Adrenal gland (tissue), 12 donors: ENCODE data around the gene PLK2. TPM values are rescaled to one million over a fixed set of nuclear protein-coding genes. Genes with fewer than 3 reads are reported as not detected.

Experiments
- DNase-seq, 7 donors: peaks; one replicate each; pipeline ENCODE4 v3.0.0-alpha.2; 2019 to 2020
- H3K27ac ChIP-seq, 5 donors: fragments of 200-600 bp; sonication (generic) in 4 of 5; 1 replicate in 3 of 5; 2 replicates in 2 of 5; pipeline versions ENCODE4 v1.5.1 to v1.8.0; 2016 to 2020; ENCODE audit warnings: mild to moderate bottlenecking in 1 of 5
- H3K27me3 ChIP-seq: fragments of 200-600 bp; 2 replicates; pipeline ENCODE4 v1.8.0; 2021
- H3K36me3 ChIP-seq, 2 donors: fragments of 200-600 bp; replicated peaks in 1 of 2; 1 replicate in 1 of 2; 2 replicates in 1 of 2; pipeline versions ENCODE4 v1.5.1 to v1.8.0; 2018 to 2022
- H3K4me1 ChIP-seq, 2 donors: fragments of 200-600 bp; replicated peaks in 1 of 2; 1 replicate in 1 of 2; 2 replicates in 1 of 2; pipeline versions ENCODE4 v1.5.1 to v1.8.0; 2018 to 2021
- H3K4me3 ChIP-seq, 4 donors: fragments of 200-600 bp; sonication (generic) in 3 of 4; one replicate each; pipeline ENCODE4 v1.5.1; 2016 to 2018
- H3K9me3 ChIP-seq, 3 donors: fragments of 200-600 bp; sonication (generic) in 1 of 3; replicated peaks in 1 of 3; 1 replicate in 2 of 3; 2 replicates in 1 of 3; pipeline versions ENCODE4 v1.5.1 to v1.8.0; 2016 to 2021
- POLR2A ChIP-seq, 2 donors: fragments of 450-650 bp; IDR thresholded peaks; one replicate each; pipeline ENCODE4 v1.6.1; 2017; ENCODE audit warnings: antibody characterized with exemption in 2 of 2, mild to moderate bottlenecking in 2 of 2, moderate library complexity in 1 of 2
- WGBS, 4 donors: extraction: QIAGEN DNeasy Blood & Tissue Kit in 2 of 4; methylation state at CpG; one replicate each; pipeline versions ENCODE4 v1.1.5 to v1.1.7; 2013 to 2017; 5-methylcytosine and 5-hydroxymethylcytosine counted together
- intact Hi-C, 2 donors: fragments of 100-400 bp; cut with DNase I; formaldehyde crosslinking; loops; one replicate each; pipeline versions ENCODE4 v1.14.1 to v1.15.0; 2022 to 2023
- polyA plus RNA-seq, 3 donors: library from polyadenylated mRNA; stranded (reverse); fragments of 200-250 nt in 2 of 3; fragments of 350-450 nt in 1 of 3; fragmentation: Illumina TruSeq in 1 of 3; extraction: RNeasy Lipid Tissue Mini Kit (QIAGEN cat#74804) in 1 of 3; gene quantifications; one replicate each; pipeline ENCODE4 v1.2.3, GENCODE V29; 2013 to 2014
- total RNA-seq, 9 donors: library from RNA; depleted of rRNA in 4 of 9; stranded (reverse); fragments of >200 nt in 4 of 9; fragments of 120-200 nt in 1 of 9; fragmentation: NEBNext Ultra II Directional in 1 of 9; extraction: Animal tissue kit (Norgen Biotek cat#: 25700) in 1 of 9; gene quantifications; one replicate each; pipeline versions ENCODE4 v1.1.0 to v1.2.4, GENCODE V29; 2013 to 2023
- TF ChIP-seq, protein P1 (sequence below), 6 experiments: fragments of 450-650 bp in 4 of 6; fragments of 200-600 bp in 2 of 6; sonication (generic) in 1 of 6; IDR thresholded peaks; 1 replicate in 5 of 6; 2 replicates in 1 of 6; pipeline versions ENCODE4 v1.5.1 to v1.8.0; 2016 to 2021; ENCODE audit warnings: antibody characterized with exemption in 6 of 6, mild to moderate bottlenecking in 2 of 6, moderate library complexity in 1 of 6
- donor health status: healthy with polysubstance abuse.
- donor health status: Bipolar disorder and iron deficiency.
- donor health status: DM: yes; HTN: yes; CAD: no.
- donor health status: DM: no; HTN: no; CAD: no.
- donor health status: DM: no; HTN: no; CAD: no.
- donor health status: DM: yes; HTN: yes; CAD: no.

The PLK2 gene
- total and polyA plus RNA-seq, 12 donors = 8.5 to 62.5 (median 19.1) TPM

DNA sequence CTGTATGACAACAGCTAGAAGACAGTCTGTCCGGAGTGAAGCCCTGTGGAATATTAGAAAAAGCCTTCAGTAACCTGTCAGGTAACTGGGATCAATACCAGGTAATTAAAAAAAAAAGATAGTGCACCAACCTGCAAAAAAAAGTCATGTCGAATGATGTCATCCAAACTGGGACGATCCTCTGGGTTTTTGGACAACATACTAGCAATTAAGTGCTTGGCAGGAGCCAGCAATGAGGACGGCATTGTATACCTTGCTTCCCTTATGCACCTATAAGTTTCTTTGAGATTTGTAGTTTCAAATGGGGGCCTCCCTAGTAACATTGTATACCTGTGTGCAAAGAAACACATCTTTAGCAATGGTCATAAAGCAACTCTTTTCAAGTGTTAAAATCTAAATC lies 2.8 kb downstream of the PLK2 start:
- H3K27me3 ChIP-seq = no peaks in the 10 kb centered on the region
- TF ChIP-seq, protein P1, sequence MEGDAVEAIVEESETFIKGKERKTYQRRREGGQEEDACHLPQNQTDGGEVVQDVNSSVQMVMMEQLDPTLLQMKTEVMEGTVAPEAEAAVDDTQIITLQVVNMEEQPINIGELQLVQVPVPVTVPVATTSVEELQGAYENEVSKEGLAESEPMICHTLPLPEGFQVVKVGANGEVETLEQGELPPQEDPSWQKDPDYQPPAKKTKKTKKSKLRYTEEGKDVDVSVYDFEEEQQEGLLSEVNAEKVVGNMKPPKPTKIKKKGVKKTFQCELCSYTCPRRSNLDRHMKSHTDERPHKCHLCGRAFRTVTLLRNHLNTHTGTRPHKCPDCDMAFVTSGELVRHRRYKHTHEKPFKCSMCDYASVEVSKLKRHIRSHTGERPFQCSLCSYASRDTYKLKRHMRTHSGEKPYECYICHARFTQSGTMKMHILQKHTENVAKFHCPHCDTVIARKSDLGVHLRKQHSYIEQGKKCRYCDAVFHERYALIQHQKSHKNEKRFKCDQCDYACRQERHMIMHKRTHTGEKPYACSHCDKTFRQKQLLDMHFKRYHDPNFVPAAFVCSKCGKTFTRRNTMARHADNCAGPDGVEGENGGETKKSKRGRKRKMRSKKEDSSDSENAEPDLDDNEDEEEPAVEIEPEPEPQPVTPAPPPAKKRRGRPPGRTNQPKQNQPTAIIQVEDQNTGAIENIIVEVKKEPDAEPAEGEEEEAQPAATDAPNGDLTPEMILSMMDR (IDR thresholded peaks at IDR 0.05) = no peak
- TF ChIP-seq POLR2A (IDR thresholded peaks at IDR 0.05) = no peak
- intact Hi-C loops = loop anchor here (5.0 to 10.0 kb wide), 3 partner anchors 572 to 810 kb away; no protein-coding TSS in a partner anchor
- no peaks in the 10 kb centered on the region for H3K9me3 ChIP-seq
- H3K4me1 ChIP-seq = peaks cover 0 to 10% of the 10 kb centered on the region in 2 donors
- no peak for DNase-seq
- WGBS, 4 donors = 69 to 77% (median 74%) methylated on average over 4 of the region's 4 CpGs
- H3K27ac ChIP-seq = no peak overlapping the region
- H3K4me3 ChIP-seq = peak overlapping the region in 1 of 4 donors; percentile 17
- H3K36me3 ChIP-seq = peaks cover 0 to 32% of the 10 kb centered on the region in 2 donors

DNA sequence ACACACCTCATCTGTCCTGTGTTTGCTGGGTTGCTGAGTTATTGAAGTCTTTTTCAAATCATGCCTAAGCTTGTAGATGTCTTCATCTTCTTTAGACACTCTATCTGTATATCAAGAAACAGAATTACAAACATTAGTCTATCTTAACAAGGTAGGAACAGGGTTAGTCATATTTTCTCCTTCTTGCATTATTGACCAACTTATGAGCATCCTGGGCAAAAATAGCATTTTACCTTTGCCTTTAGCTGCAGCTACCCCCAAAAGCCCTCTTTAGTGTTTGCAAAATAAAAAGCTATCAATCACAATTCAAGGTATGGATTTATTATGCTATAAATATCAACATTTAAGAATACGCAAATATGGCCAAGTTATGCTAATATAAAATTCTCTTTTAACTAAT lies 3.4 kb downstream of the PLK2 start:
- Histone ChIP-seq H3K4me3 (peak overlapping the region in 1 of 4 donors; percentile 17), H3K4me1 (peaks cover 0 to 10% of the 10 kb centered on the region in 2 donors), H3K9me3 (no peaks in the 10 kb centered on the region), H3K36me3 (peaks cover 0 to 32% of the 10 kb centered on the region in 2 donors), H3K27me3 (no peaks in the 10 kb centered on the region), H3K27ac (no peak overlapping the region)
- 85 to 92% (median 89%) methylated on average over 1 of the region's 1 CpG for WGBS, 4 donors
- TF ChIP-seq, protein P1 (IDR thresholded peaks at IDR 0.05) = no peak
- no peak for TF ChIP-seq POLR2A (IDR thresholded peaks at IDR 0.05)
- no peak for DNase-seq
- intact Hi-C loops = loop anchor here (5.0 to 10.0 kb wide), 3 partner anchors 572 to 809 kb away; no protein-coding TSS in a partner anchor

DNA sequence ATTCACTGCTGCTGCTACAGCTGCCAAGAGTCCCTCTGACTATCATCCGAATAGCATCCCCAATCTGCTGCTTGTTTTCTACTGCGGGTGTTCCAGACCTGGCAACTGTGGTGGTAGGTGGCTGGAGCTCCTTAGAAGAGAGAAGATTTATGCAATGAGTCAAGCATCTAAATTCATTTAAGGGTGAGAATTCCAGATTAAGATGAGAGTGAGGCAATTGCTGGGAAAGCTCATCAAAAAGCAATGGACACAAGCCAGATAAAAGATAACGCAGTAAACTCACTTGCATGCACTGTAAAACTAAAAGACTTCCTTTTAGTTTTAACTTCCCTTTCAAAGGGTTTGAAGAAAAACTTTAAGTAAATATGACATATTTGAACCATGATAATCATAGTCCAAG lies 3.9 kb downstream of the PLK2 start:
- Histone ChIP-seq H3K36me3 (peaks cover 0 to 32% of the 10 kb centered on the region in 2 donors), H3K9me3 (no peaks in the 10 kb centered on the region), H3K4me3 (peak overlapping the region in 1 of 4 donors; percentile 21), H3K27me3 (no peaks in the 10 kb centered on the region), H3K27ac (no peak overlapping the region), H3K4me1 (peaks cover 0 to 10% of the 10 kb centered on the region in 2 donors)
- TF ChIP-seq POLR2A (IDR thresholded peaks at IDR 0.05) = no peak
- TF ChIP-seq, protein P1 (IDR thresholded peaks at IDR 0.05) = no peak
- no peak for DNase-seq
- intact Hi-C loops = loop anchor here (5.0 to 10.0 kb wide), 3 partner anchors 571 to 809 kb away; no protein-coding TSS in a partner anchor
- WGBS, 4 donors = 72 to 86% (median 82%) methylated on average over 3 of the region's 3 CpGs

DNA sequence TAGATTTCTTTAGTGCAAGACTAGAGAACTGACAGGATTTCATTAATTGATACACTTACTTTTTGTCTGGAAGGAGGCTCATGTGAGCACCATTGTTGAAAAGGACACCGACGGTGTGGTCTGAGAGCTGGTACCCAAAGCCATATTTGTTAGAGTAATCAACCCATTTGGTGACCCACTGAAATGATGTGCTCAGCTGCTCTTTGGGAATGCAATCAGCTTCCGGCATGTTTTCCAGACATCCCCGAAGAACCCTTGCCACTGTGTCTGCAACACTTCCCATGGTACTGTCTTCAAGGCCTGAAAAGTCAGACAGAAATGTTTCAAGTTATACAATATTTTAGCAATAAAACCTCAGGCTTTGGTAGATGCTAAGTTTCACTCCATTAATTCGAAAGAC lies 4.4 kb downstream of the PLK2 start:
- Histone ChIP-seq H3K4me3 (no peak overlapping the region), H3K27ac (no peak overlapping the region), H3K36me3 (peaks cover 0 to 32% of the 10 kb centered on the region in 2 donors), H3K4me1 (peaks cover 0 to 10% of the 10 kb centered on the region in 2 donors), H3K27me3 (no peaks in the 10 kb centered on the region), H3K9me3 (no peaks in the 10 kb centered on the region)
- intact Hi-C loops = loop anchor here (5.0 to 10.0 kb wide), 3 partner anchors 571 to 808 kb away; no protein-coding TSS in a partner anchor
- no peak for DNase-seq
- TF ChIP-seq, protein P1 (IDR thresholded peaks at IDR 0.05) = no peak
- TF ChIP-seq POLR2A (IDR thresholded peaks at IDR 0.05) = no peak
- WGBS, 4 donors = 84 to 91% (median 90%) methylated on average over 5 of the region's 5 CpGs
